Trophoblast cell (in vitro differentiated cells and primary cell): ENCODE data around the gene RGS8.

Source experiments
- DNase-seq, 2 donors: peaks; one replicate each; pipeline ENCODE4 v3.0.0-alpha.2; 2016
- H2AFZ ChIP-seq: 2 replicates; pipeline ENCODE4 v1.6.1; 2013; ENCODE audit warnings: low read length, moderate library complexity, mild to moderate bottlenecking; ENCODE audit not compliant: insufficient read depth, poor library complexity
- H2AK5ac ChIP-seq: 2 replicates; pipeline ENCODE4 v1.6.1; 2013; ENCODE audit warnings: mild to moderate bottlenecking, low read length
- H2BK120ac ChIP-seq: 2 replicates; pipeline ENCODE4 v1.6.1; 2013; ENCODE audit warnings: low read length, mild to moderate bottlenecking, moderate library complexity; ENCODE audit not compliant: insufficient read depth, poor library complexity
- H2BK12ac ChIP-seq: 2 replicates; pipeline ENCODE4 v1.6.1; 2013; ENCODE audit warnings: mild to moderate bottlenecking, low read length, moderate library complexity
- H2BK5ac ChIP-seq: 2 replicates; pipeline ENCODE4 v1.6.1; 2013; ENCODE audit warnings: low read length, low read depth, moderate library complexity, mild to moderate bottlenecking; ENCODE audit not compliant: poor library complexity
- H3K14ac ChIP-seq: 2 replicates; pipeline ENCODE4 v1.6.1; 2013; ENCODE audit warnings: mild to moderate bottlenecking, low read length
- H3K18ac ChIP-seq: 2 replicates; pipeline ENCODE4 v1.6.1; 2013; ENCODE audit warnings: mild to moderate bottlenecking, low read length
- H3K23ac ChIP-seq: 2 replicates; pipeline ENCODE4 v1.6.1; 2013; ENCODE audit warnings: low read length
- H3K27ac ChIP-seq: 2 replicates; pipeline ENCODE4 v1.5.1; 2013; ENCODE audit warnings: low read depth, mild to moderate bottlenecking, inconsistent platforms, low read length, moderate library complexity
- H3K27me3 ChIP-seq: 2 replicates; pipeline ENCODE4 v1.6.1; 2013; ENCODE audit warnings: inconsistent platforms, mild to moderate bottlenecking, low read length, moderate library complexity; ENCODE audit not compliant: insufficient read depth
- H3K36me3 ChIP-seq, 2 experiments: 1 replicate in 1 of 2; 2 replicates in 1 of 2; pipeline ENCODE4 v1.6.1; 2013; ENCODE audit warnings: low read length in 2 of 2, mild to moderate bottlenecking in 2 of 2, moderate library complexity in 1 of 2; ENCODE audit not compliant: insufficient read depth in 2 of 2, control insufficient read depth in 1 of 2
- H3K4ac ChIP-seq: 2 replicates; pipeline ENCODE4 v1.6.1; 2013; ENCODE audit warnings: low read depth, mild to moderate bottlenecking, low read length, moderate library complexity
- H3K4me1 ChIP-seq, 2 experiments: 1 replicate in 1 of 2; 2 replicates in 1 of 2; pipeline ENCODE4 v1.6.1; 2013; ENCODE audit warnings: low read length in 2 of 2, mild to moderate bottlenecking in 2 of 2, moderate library complexity in 1 of 2; ENCODE audit not compliant: insufficient read depth in 2 of 2, control insufficient read depth in 1 of 2
- H3K4me2 ChIP-seq: 2 replicates; pipeline ENCODE4 v1.6.1; 2013; ENCODE audit warnings: inconsistent platforms, mild to moderate bottlenecking, low read length, moderate library complexity
- H3K4me3 ChIP-seq: 2 replicates; pipeline ENCODE4 v1.5.1; 2013; ENCODE audit warnings: mild to moderate bottlenecking, low read depth, low read length, inconsistent platforms
- H3K79me1 ChIP-seq: one replicate; pipeline ENCODE4 v1.6.1; 2013; ENCODE audit warnings: low read length
- H3K79me2 ChIP-seq: 2 replicates; pipeline ENCODE4 v1.6.1; 2013; ENCODE audit warnings: low read length, mild to moderate bottlenecking; ENCODE audit not compliant: control insufficient read depth, insufficient read depth, poor library complexity
- H3K9ac ChIP-seq: 2 replicates; pipeline ENCODE4 v1.6.1; 2013; ENCODE audit warnings: mild to moderate bottlenecking, low read length
- H3K9me3 ChIP-seq: 2 replicates; pipeline ENCODE4 v1.6.1; 2013; ENCODE audit warnings: low read depth, mild to moderate bottlenecking, control low read depth, inconsistent platforms, low read length; ENCODE audit not compliant: insufficient read depth
- H4K12ac ChIP-seq: 2 replicates; pipeline ENCODE4 v1.6.1; 2013; ENCODE audit warnings: low read depth, mild to moderate bottlenecking, low read length, moderate library complexity
- H4K8ac ChIP-seq: 2 replicates; pipeline ENCODE4 v1.6.1; 2013; ENCODE audit warnings: low read depth, mild to moderate bottlenecking, low read length, moderate library complexity
- H4K91ac ChIP-seq: one replicate; pipeline ENCODE4 v1.6.1; 2013; ENCODE audit warnings: low read depth, mild to moderate bottlenecking, low read length, moderate library complexity
- WGBS: extraction: QIAGEN DNeasy Blood & Tissue Kit; methylation state at CpG from one replicate; pipeline ENCODE4 v1.1.7; 2013; ENCODE audit warnings: missing lambda C conversion rate; ENCODE audit not compliant: insufficient read length, insufficient coverage; ENCODE audit errors: extremely low coverage; 5-methylcytosine and 5-hydroxymethylcytosine counted together

The RGS8 gene

DNA sequence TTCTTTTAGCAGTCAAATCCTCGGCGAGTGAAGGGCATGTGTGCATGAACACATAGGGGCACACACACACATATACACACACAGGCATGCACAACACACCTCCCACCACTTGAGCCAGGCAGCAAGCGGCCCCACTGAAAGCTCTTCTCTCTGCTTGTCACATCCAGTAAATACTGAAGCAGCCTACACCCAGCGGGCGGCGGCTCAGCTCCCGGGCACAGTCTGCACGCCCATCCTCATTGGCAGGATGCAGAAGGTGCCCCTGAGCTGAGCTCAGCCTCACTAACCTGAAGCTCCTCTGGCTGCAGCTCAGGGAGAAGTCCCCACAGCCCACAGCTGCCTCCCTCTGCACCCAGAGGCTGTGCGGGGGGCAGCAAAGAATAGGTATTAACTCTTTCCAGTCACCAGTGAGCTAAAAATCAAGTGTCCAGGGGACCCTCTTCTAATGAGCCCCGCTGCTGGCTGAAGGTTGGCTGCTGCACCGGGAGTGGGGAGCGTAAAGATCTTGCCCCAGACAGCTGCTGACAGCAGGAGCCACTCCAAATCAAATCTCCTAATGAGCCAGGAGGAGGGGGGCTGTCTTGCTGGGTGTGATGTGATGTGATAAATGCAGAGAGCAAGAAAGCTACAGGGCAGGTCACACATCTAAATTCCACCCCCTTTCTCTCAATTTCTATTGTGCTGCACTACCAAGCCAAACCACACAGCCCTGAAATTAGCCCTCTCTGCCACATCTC is 12.5 kb downstream of the RGS8 start:
- Histone ChIP-seq H3K4me1 (peaks cover 2 to 7% of the 10 kb centered on the region in 2 experiments), H2AK5ac (no peak overlapping the region), H3K14ac (no peak overlapping the region), H3K27ac (no peak overlapping the region), H2BK12ac (no peak overlapping the region), H3K36me3 (no peaks in the 10 kb centered on the region), H3K9me3 (no peaks in the 10 kb centered on the region), H4K8ac (no peak overlapping the region), H3K79me1 (no peaks in the 10 kb centered on the region), H4K12ac (no peak overlapping the region), H3K79me2 (no peaks in the 10 kb centered on the region), H2BK120ac (no peak overlapping the region), H3K27me3 (no peaks in the 10 kb centered on the region), H2BK5ac (no peak overlapping the region), H2AFZ (no peak overlapping the region), H3K23ac (no peak overlapping the region), H3K18ac (no peak overlapping the region), H3K4ac (no peak overlapping the region), H3K9ac (no peak overlapping the region), H3K4me2 (no peak overlapping the region), H4K91ac (no peak overlapping the region), H3K4me3 (no peak overlapping the region)
- DNase-seq: no peak
- no CpG with 5 or more reads among the region's 12 CpGs for WGBS

DNA sequence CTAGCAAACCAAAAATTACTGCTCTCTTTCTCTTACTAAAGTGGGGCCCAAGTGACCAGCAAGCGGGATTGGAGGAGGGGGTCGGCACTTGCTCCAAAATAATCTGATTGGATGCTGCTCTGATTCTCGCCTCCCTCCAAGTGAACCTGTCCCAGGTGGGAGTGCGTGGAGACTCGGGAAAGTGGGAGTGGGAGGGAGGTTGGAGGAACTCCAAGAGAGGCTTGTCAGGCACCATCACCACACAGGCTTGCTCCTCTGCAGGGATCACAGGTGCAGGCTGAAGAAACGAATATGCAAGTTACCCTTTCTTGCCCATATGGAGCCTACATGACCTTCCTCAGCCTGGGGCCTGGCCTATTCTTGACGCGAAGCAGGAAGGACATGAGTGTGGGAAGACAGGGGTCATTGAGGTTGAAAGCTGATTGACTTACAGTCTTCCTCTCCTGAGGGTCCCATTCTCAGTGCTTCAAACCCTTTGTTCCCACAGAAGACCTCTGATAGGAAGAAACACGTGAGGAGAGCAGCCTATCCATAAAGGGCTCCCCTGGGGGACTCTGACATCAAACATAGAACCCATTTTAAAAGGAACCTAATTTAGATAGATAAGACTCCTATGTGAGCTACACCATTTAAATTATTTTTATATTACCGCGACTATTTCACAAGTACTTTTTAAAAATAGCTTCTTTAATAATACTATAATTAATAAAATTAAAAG is 14.2 kb downstream of the RGS8 start:
- Histone ChIP-seq H3K4ac (no peak overlapping the region), H3K4me2 (no peak overlapping the region), H3K18ac (no peak overlapping the region), H2BK12ac (no peak overlapping the region), H3K79me1 (no peaks in the 10 kb centered on the region), H3K79me2 (no peaks in the 10 kb centered on the region), H2BK120ac (no peak overlapping the region), H4K91ac (no peak overlapping the region), H3K23ac (no peak overlapping the region), H3K14ac (no peak overlapping the region), H2AK5ac (no peak overlapping the region), H4K12ac (no peak overlapping the region), H4K8ac (no peak overlapping the region), H3K36me3 (no peaks in the 10 kb centered on the region), H3K9ac (no peak overlapping the region), H3K27ac (no peak overlapping the region), H2BK5ac (no peak overlapping the region), H3K9me3 (no peaks in the 10 kb centered on the region), H3K4me1 (peaks cover 4 to 7% of the 10 kb centered on the region in 2 experiments), H3K4me3 (no peak overlapping the region), H3K27me3 (no peaks in the 10 kb centered on the region), H2AFZ (no peak overlapping the region)
- WGBS: no CpG with 5 or more reads among the region's 11 CpGs
- no peak for DNase-seq

DNA sequence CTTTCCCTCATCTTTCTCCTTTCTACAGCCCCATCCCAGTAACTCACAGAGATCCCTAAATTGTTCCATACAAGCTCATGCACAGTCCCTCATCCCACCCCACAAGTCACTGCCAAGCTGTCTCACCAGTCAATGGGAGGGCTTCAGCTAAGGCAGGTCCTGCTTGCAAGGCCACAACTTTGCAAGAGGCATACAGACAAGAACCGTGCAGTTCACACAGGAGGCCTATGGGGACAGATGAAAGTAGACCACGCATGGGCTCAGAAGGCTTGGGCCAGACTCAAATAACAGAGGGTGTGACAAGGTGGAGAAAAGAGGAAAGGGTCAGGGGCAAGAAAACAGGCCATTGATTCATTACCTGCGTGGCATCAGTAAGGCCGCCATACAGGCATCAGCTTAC is 15.1 kb downstream of the RGS8 start:
- Histone ChIP-seq H3K4ac (no peak overlapping the region), H2BK120ac (no peak overlapping the region), H4K91ac (no peak overlapping the region), H3K79me2 (no peaks in the 10 kb centered on the region), H3K4me2 (no peak overlapping the region), H3K27me3 (no peaks in the 10 kb centered on the region), H3K18ac (no peak overlapping the region), H3K9me3 (no peaks in the 10 kb centered on the region), H4K12ac (no peak overlapping the region), H3K23ac (no peak overlapping the region), H2AK5ac (no peak overlapping the region), H2BK12ac (no peak overlapping the region), H2BK5ac (no peak overlapping the region), H3K27ac (no peak overlapping the region), H2AFZ (no peak overlapping the region), H4K8ac (no peak overlapping the region), H3K4me3 (no peak overlapping the region), H3K79me1 (no peaks in the 10 kb centered on the region), H3K4me1 (peaks cover 3 to 4% of the 10 kb centered on the region in 2 experiments), H3K14ac (no peak overlapping the region), H3K36me3 (no peaks in the 10 kb centered on the region), H3K9ac (no peak overlapping the region)
- DNase-seq: no peak
- no CpG with 5 or more reads among the region's 4 CpGs for WGBS

DNA sequence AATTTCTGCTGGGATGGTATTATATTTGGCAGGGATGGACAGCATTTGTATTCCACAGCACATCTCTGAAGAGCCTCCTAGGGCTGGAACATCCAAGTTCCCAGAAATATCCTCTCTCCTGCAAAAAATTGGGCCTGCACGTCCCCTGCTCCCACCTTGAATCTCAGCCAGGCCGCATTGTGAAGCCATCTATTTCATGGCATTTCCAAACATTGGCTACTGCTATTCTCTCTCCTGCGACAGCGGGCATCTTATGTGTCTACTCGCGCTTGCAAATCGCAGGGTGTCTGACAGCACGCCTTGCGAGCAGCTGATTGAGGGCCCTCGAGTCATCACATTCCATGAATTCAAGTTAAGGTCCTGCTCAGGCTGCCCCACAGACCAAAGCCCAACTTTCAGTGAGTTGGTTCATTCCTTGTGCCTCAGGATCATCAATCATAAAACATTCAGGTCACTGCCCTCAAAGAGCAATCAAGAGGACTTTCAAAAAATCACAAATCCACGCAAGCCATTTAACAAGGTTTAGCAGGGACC is 15.8 kb downstream of the RGS8 start:
- H3K4ac ChIP-seq: no peak overlapping the region
- H3K18ac ChIP-seq: no peak overlapping the region
- WGBS: no CpG with 5 or more reads among the region's 11 CpGs
- H4K91ac ChIP-seq: no peak overlapping the region
- no peak overlapping the region for H3K14ac ChIP-seq
- no peaks in the 10 kb centered on the region for H3K36me3 ChIP-seq
- no peak overlapping the region for H2BK12ac ChIP-seq
- no peak overlapping the region for H4K8ac ChIP-seq
- H3K27ac ChIP-seq: no peak overlapping the region
- no peak overlapping the region for H3K23ac ChIP-seq
- H3K4me3 ChIP-seq: no peak overlapping the region
- H3K4me1 ChIP-seq: peaks cover 3 to 4% of the 10 kb centered on the region in 2 experiments
- DNase-seq: no peak
- H3K79me2 ChIP-seq: no peaks in the 10 kb centered on the region
- H3K4me2 ChIP-seq: no peak overlapping the region
- H4K12ac ChIP-seq: no peak overlapping the region
- no peak overlapping the region for H3K9ac ChIP-seq
- no peaks in the 10 kb centered on the region for H3K9me3 ChIP-seq
- no peaks in the 10 kb centered on the region for H3K27me3 ChIP-seq
- no peak overlapping the region for H2BK5ac ChIP-seq
- H2AFZ ChIP-seq: no peak overlapping the region
- no peak overlapping the region for H2AK5ac ChIP-seq
- no peak overlapping the region for H2BK120ac ChIP-seq
- no peaks in the 10 kb centered on the region for H3K79me1 ChIP-seq
